ENCODE results near the gene ECSCR.
"Not testable (repeated sequence)": the region's sequence is repeated elsewhere in the genome, so short reads cannot be mapped to it uniquely, and the experiment has no call there.

ECSCR gene

DNA sequence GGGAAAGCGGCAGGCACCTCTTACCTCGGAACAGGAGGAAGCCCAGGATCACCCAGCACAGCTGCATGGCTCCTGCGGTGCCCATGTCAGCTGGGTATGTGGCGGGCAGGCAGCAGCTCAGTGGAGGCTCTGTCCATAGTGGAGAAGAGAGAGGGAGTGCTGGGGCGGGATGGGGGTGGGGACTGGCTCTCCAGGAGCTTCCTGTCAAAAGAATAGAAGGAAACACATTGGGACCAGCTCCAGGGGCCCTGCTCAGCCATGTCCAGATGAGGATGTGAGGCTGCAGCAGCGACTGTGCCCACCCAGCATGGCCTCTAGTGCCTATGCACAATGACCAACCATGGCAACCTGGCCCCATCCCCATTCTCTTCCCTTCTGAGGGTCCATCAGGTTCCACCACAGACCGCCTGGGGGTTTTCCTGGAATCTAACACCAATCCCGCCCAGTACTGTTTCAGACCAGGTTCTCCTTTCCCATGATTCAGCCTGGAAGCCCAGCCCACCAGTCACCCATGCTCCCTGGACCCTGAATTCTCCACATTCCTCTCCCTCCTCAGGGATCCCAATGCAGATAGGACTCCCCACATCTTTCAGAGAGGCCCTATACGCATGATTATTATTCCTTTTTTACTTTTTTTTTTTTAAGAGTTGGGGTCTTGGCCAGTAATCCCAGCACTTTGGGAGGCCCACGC, at the start of gene ECSCR:
Gene ECSCR (minus strand): TSS at position 158 of the 691 bp plus-strand sequence. CDS start 73 bp downstream, at position 85.
- no peak for DNase-seq (ENCODE audit: low spot score)
- Histone ChIP-seq H3K27ac (peak within 1 kb of the TSS; percentile 16 to 66), H3K4me3 (peak within 1 kb of the TSS; percentile 44)
- TF ChIP-seq, protein P1, sequence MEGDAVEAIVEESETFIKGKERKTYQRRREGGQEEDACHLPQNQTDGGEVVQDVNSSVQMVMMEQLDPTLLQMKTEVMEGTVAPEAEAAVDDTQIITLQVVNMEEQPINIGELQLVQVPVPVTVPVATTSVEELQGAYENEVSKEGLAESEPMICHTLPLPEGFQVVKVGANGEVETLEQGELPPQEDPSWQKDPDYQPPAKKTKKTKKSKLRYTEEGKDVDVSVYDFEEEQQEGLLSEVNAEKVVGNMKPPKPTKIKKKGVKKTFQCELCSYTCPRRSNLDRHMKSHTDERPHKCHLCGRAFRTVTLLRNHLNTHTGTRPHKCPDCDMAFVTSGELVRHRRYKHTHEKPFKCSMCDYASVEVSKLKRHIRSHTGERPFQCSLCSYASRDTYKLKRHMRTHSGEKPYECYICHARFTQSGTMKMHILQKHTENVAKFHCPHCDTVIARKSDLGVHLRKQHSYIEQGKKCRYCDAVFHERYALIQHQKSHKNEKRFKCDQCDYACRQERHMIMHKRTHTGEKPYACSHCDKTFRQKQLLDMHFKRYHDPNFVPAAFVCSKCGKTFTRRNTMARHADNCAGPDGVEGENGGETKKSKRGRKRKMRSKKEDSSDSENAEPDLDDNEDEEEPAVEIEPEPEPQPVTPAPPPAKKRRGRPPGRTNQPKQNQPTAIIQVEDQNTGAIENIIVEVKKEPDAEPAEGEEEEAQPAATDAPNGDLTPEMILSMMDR (IDR thresholded peaks at IDR 0.05): no peak

DNA sequence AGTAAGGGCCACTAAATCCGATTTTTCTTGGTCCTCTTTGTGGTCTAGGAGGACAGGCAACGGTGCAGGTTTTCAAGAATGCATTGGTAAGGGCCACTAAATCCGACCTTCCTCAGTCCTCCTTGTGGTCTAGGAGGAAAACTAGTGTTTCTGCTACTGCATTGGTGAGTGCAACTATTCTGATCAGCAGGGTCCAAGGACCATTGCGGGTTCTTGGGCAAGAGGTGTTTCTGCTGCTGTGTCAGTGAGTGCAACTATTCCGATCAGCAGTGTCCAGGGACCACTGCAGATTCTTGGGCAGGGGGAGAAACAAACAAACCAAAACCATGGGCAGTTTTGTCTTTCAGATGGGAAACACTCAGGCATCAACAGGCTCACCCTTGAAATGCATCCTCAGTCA, 42.2 kb upstream of the ECSCR start:
- H3K27ac ChIP-seq; DNase-seq (ENCODE audit: low spot score); H3K4me3 ChIP-seq: not testable (repeated sequence)

DNA sequence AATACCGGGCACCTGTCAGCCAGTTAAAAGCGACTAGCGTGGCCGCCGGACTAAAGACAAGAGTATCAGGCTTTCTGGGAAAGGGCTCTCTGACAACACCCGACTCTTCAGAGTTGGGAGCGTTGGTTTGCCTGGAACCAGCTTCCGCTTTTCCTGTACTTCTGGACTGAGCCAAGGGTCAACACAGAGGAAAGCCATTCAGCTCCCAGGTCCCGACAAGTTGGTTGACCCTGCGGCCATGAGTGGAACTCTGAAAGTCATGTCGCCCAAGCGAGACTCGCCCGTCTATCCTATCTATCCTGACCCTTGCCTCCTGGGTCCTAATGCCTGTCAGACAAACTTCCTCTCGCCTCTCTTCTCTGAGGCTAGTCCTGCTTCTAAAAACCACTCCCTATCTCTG, 41.3 kb upstream of the ECSCR start:
- H3K4me3 ChIP-seq; H3K27ac ChIP-seq; DNase-seq (ENCODE audit: low spot score): not testable (repeated sequence)

DNA sequence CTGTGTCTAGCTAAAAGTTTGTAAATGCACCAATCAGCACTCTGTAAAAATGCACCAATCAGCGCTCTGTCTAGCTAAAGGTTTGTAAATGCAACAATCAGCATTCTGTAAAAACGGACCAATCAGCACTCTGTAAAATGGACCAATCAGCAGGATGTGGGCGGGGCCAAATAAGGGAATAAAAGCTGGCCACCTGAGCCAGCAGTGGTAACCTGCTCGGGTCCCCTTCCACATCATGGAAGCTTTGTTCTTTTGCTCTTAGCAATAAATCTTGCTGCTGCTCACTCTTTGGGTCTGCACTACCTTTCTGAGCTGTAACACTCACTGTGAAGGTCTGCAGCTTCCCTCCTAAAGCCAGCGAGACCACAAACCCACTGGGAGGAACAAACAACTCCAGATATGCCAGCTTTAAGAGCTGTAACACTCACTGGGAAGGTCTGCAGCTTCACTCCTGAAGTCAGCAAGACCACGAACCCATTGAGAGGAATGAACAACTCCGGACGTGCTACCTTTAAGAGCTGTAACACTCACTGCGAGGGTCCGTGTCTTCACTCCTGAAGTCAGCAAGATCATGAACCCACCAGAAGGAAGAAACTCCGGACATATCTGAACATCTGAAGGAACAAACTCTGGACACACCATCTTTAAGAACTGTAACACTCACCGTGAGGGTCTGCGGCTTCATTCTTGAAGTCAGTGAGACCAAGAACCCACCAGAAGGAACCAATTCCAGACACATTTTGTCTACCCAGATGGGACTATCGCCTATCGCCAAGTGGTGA, 40.7 kb upstream of the ECSCR start:
- DNase-seq (ENCODE audit: low spot score); H3K4me3 ChIP-seq; H3K27ac ChIP-seq: not testable (repeated sequence)

- Histone ChIP-seq H3K4me3 (no peak overlapping the region), H3K27ac (no peak overlapping the region)
- TF ChIP-seq, protein P1 (IDR thresholded peaks at IDR 0.05): no peak
- DNase-seq (ENCODE audit: low spot score): no peak
These were observed 38.8 kb upstream of the ECSCR start for GRCh38 chr5:139501381-139501780.

- TF ChIP-seq, protein P1 (IDR thresholded peaks at IDR 0.05): no peak
These were observed 33.3 kb upstream of the ECSCR start for GRCh38 chr5:139495638-139496435.

DNA sequence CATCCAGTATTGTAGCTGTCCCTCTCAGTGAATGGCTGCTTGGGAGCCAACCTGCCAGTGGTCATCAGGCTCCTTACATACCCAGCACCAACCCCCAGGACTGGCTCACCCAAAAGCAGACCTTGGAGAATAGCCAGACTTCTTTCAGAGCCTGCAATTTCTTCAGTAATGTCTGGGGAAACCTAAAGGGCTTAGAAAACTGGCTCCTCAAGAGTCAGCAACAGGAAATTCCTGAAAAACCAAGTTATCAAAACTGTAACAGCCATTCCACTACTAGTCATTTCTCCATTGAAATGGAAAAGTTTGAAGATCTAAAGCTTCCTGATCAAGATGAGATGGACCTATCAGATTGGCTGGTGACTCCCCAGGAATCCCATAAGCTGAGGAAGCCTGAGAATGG, 32.3 kb upstream of the ECSCR start:
- TF ChIP-seq, protein P1 (IDR thresholded peaks at IDR 0.05): no peak
- no peak for DNase-seq (ENCODE audit: low spot score)
- Histone ChIP-seq H3K27ac (no peak overlapping the region), H3K4me3 (no peak overlapping the region)

More at GRCh38 chr5:139495638-139496435, 33.3 kb upstream of the ECSCR start:
- Histone ChIP-seq H3K4me3 (no peak overlapping the region), H3K27ac (peak overlapping the region in 1 of 2 donors; percentile 6)
- no peak for DNase-seq (ENCODE audit: low spot score)

- no peak for DNase-seq (ENCODE audit: low spot score)
- no peak overlapping the region for H3K27ac ChIP-seq
These were observed 31.7 kb upstream of the ECSCR start for GRCh38 chr5:139494256-139494655.

More at GRCh38 chr5:139494256-139494655, 31.7 kb upstream of the ECSCR start:
- TF ChIP-seq, protein P1 (IDR thresholded peaks at IDR 0.05): no peak
- no peak overlapping the region for H3K4me3 ChIP-seq

Measured in coronary artery (tissue), 2 donors.